Smooth muscle cell (in vitro differentiated cells): ENCODE data around the gene ATP1B4. TPM values are rescaled to one million over a fixed set of nuclear protein-coding genes. Genes with fewer than 3 reads are reported as not detected.

Experiments used
- DNase-seq: peaks from one replicate; lab custom pipeline; 2025; ENCODE audit not compliant: unreplicated experiment; lab: John Stamatoyannopoulos, UW
- H2AFZ ChIP-seq: fragments of 200-600 bp; sonication (generic); 2 replicates; pipeline ENCODE4 v1.6.0; 2016; ENCODE audit warnings: antibody characterized with exemption, low read depth, mild to moderate bottlenecking
- H3F3A ChIP-seq: fragments of 200-600 bp; sonication (generic); 2 replicates; pipeline ENCODE4 v1.6.0; 2017; ENCODE audit warnings: antibody characterized with exemption, low read depth
- H3K27ac ChIP-seq: fragments of 200-600 bp; sonication (generic); 2 replicates; pipeline ENCODE4 v1.5.1; 2016; ENCODE audit warnings: low read depth, mild to moderate bottlenecking
- H3K27me3 ChIP-seq: fragments of 200-600 bp; sonication (generic); 2 replicates; pipeline ENCODE4 v1.6.1; 2016; ENCODE audit warnings: low read depth, mild to moderate bottlenecking
- H3K36me3 ChIP-seq: fragments of 200-600 bp; sonication (generic); 2 replicates; pipeline ENCODE4 v1.5.1; 2016; ENCODE audit warnings: low read depth
- H3K4me1 ChIP-seq: fragments of 200-600 bp; sonication (generic); 2 replicates; pipeline ENCODE4 v1.5.1; 2016; ENCODE audit warnings: low read depth
- H3K4me2 ChIP-seq: fragments of 200-600 bp; sonication (generic); 2 replicates; pipeline ENCODE4 v1.6.0; 2016; ENCODE audit warnings: mild to moderate bottlenecking
- H3K4me3 ChIP-seq: fragments of 200-600 bp; sonication (generic); 2 replicates; pipeline ENCODE4 v1.5.1; 2016; ENCODE audit warnings: mild to moderate bottlenecking
- H3K79me2 ChIP-seq: fragments of 200-600 bp; sonication (generic); 2 replicates; pipeline ENCODE4 v1.6.0; 2016; ENCODE audit warnings: low read depth, mild to moderate bottlenecking
- H3K9ac ChIP-seq: fragments of 200-600 bp; sonication (generic); 2 replicates; pipeline ENCODE4 v1.6.0; 2016; ENCODE audit warnings: low read depth
- H3K9me3 ChIP-seq: fragments of 200-600 bp; sonication (generic); replicated peaks from 2 replicates; pipeline ENCODE4 v1.5.1; 2016; ENCODE audit warnings: low read depth
- H4K20me1 ChIP-seq: fragments of 200-600 bp; sonication (generic); 2 replicates; pipeline ENCODE4 v1.6.0; 2016; ENCODE audit warnings: low read depth
- WGBS: methylation state at CpG from one replicate; pipeline ENCODE4 v1.1.7; 2016; ENCODE audit warnings: low lambda C conversion rate; 5-methylcytosine and 5-hydroxymethylcytosine counted together
- polyA plus RNA-seq: library from polyadenylated mRNA; unstranded; fragments of >200 nt; fragmentation: Nextera tagmentation; extraction: Ambion mirVana; gene quantifications from 2 replicates; pipeline ENCODE4 v1.2.1, GENCODE V29; 2016
- total RNA-seq: library from RNA; depleted of rRNA; stranded (reverse); fragments of >200 nt; gene quantifications from 2 replicates; pipeline ENCODE4 v1.2.3, GENCODE V29; 2014
- TF ChIP-seq, protein P1 (sequence below): fragments of 200-600 bp; sonication (generic); IDR thresholded peaks from 2 replicates; pipeline ENCODE4 v1.5.1; 2017; ENCODE audit warnings: borderline replicate concordance, mild to moderate bottlenecking, antibody characterized with exemption; ENCODE audit not compliant: insufficient read depth, poor library complexity, severe bottlenecking

The ATP1B4 gene
- total and polyA plus RNA-seq, 2 experiments from 2014 or later, result not detected

DNA sequence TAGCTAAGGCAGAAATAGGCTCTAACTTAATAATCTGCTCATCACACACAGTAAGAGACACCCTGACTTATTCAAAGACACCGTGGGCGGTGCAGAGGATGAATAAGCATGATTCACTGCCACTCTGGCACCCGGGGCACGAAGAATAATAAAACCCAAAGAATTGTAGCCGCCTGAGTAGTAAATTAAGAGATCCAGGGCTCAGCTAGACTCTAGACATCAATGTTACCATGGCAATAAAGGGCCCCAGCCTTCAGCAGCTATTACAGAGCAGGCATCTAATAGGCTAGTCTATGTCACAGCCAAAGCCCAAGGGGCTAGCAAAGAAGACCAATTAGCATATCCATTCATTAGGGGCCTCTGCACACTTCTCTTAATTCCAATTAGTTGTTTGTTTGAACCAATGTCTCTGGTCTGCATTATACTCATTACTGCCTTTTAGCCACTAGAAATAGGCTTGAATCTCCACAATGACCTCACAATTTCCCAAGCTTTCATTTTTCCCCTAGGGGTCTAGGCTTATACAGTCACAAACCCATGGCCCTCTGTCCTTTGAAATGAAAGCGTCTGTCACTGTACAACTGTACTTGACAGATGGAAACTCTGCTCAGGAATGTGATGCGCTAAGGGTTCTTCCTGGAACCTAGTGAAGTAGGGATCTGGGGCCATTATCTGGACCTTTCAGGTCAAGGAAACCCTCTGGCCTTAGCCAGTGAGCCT, 3.0 kb upstream of the ATP1B4 start:
- no peak for DNase-seq
- 55% methylated on average over 7 of the region's 7 CpGs for WGBS
- no peaks in the 10 kb centered on the region for H4K20me1 ChIP-seq
- H3K36me3 ChIP-seq, result no peaks in the 10 kb centered on the region
- H3K27me3 ChIP-seq, result no peaks in the 10 kb centered on the region
- H3K9ac ChIP-seq, result no peak overlapping the region
- no peaks in the 10 kb centered on the region for H3F3A ChIP-seq
- no peak overlapping the region for H3K4me2 ChIP-seq
- H3K9me3 ChIP-seq, result no peaks in the 10 kb centered on the region
- no peak overlapping the region for H3K27ac ChIP-seq
- H3K4me3 ChIP-seq, result no peak overlapping the region
- H3K79me2 ChIP-seq, result no peaks in the 10 kb centered on the region
- TF ChIP-seq, protein P1, sequence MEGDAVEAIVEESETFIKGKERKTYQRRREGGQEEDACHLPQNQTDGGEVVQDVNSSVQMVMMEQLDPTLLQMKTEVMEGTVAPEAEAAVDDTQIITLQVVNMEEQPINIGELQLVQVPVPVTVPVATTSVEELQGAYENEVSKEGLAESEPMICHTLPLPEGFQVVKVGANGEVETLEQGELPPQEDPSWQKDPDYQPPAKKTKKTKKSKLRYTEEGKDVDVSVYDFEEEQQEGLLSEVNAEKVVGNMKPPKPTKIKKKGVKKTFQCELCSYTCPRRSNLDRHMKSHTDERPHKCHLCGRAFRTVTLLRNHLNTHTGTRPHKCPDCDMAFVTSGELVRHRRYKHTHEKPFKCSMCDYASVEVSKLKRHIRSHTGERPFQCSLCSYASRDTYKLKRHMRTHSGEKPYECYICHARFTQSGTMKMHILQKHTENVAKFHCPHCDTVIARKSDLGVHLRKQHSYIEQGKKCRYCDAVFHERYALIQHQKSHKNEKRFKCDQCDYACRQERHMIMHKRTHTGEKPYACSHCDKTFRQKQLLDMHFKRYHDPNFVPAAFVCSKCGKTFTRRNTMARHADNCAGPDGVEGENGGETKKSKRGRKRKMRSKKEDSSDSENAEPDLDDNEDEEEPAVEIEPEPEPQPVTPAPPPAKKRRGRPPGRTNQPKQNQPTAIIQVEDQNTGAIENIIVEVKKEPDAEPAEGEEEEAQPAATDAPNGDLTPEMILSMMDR, result no peak
- no peak overlapping the region for H2AFZ ChIP-seq
- H3K4me1 ChIP-seq, result no peaks in the 10 kb centered on the region

DNA sequence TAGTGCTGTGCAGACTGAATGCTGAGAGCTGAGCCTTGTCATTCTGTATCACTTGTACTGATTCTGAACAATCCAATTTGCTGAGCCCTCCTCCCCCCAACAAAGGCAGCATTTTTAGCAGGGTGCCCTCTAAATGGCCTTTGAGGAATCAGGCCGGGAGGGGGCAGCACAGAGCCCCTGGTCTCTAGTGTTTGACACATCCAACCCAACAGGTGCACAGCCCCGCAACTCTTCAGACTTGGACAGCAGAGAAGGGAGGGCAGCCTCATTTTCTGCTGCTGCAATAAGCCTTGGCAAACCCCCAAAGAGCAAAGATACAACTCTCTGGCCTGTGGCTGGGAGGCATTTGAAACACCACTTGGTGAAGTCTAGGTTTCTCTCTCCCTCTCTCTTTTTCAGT, 3.4 kb downstream of the ATP1B4 start:
- WGBS, result 47% methylated on average over 2 of the region's 2 CpGs
- no peak for DNase-seq

DNA sequence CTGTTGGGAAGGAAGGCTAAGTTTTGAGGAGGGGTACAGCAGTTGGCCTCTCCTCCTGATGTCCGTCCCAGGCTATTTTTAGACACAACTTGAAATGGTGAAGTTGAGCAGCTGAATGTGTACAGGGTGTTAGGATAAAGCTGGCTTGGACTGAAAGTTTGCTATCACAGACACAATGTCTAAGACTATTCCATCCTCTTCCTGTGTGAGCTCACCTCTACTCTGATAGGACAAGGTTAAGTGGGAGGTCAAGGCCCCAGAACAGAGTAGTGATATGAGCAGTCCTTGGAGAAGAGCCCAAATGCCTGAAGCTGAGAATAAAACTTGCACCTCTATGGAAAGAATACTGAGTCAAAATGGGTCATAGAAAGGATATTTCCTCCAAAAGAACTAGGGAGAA, 4.1 kb downstream of the ATP1B4 start:
- H3K4me2 ChIP-seq, result no peak overlapping the region
- DNase-seq, result no peak
- H4K20me1 ChIP-seq, result no peaks in the 10 kb centered on the region

More for the DNA sequence above, 3.4 kb downstream of the ATP1B4 start:
- Histone ChIP-seq H2AFZ (no peak overlapping the region), H3K9ac (no peak overlapping the region), H3K36me3 (no peaks in the 10 kb centered on the region), H3F3A (no peaks in the 10 kb centered on the region), H3K27ac (no peak overlapping the region), H3K4me2 (no peak overlapping the region), H3K9me3 (no peaks in the 10 kb centered on the region), H3K4me1 (no peaks in the 10 kb centered on the region), H3K79me2 (no peaks in the 10 kb centered on the region), H4K20me1 (no peaks in the 10 kb centered on the region), H3K27me3 (no peaks in the 10 kb centered on the region), H3K4me3 (no peak overlapping the region)
- TF ChIP-seq, protein P1, result peak; percentile 34

More for the DNA sequence above, 4.1 kb downstream of the ATP1B4 start:
- H3K27me3 ChIP-seq, result no peaks in the 10 kb centered on the region
- no peak overlapping the region for H3K4me3 ChIP-seq
- H3K9ac ChIP-seq, result no peak overlapping the region
- no peaks in the 10 kb centered on the region for H3K36me3 ChIP-seq
- no peaks in the 10 kb centered on the region for H3K9me3 ChIP-seq
- no peaks in the 10 kb centered on the region for H3F3A ChIP-seq
- no peaks in the 10 kb centered on the region for H3K79me2 ChIP-seq
- no peak overlapping the region for H2AFZ ChIP-seq
- 93% methylated on average over 1 of the region's 1 CpG for WGBS
- H3K27ac ChIP-seq, result no peak overlapping the region
- H3K4me1 ChIP-seq, result no peaks in the 10 kb centered on the region
- TF ChIP-seq, protein P1, result no peak
